ENCODE measurements around the gene DCX.

DCX gene

GRCh38 chrX:111308039-111308438 is 104.0 kb downstream of the DCX start:
- no peak for DNase-seq (ENCODE audit: low read depth)
- no peak for TF ChIP-seq CTCF (IDR thresholded peaks at IDR 0.05; ENCODE audit: insufficient read depth, low read depth, low read length, missing control alignments)
- H3K4me3 ChIP-seq (ENCODE audit: low read depth, low read length), result no peak overlapping the region

- no peak overlapping the region for H3K4me3 ChIP-seq (ENCODE audit: low read depth, low read length)
- DNase-seq (ENCODE audit: low read depth), result no peak
- no peak for TF ChIP-seq CTCF (IDR thresholded peaks at IDR 0.05; ENCODE audit: insufficient read depth, low read depth, low read length, missing control alignments)
Measured at GRCh38 chrX:111302284-111302683, 109.7 kb downstream of the DCX start.

- TF ChIP-seq CTCF (IDR thresholded peaks at IDR 0.05; ENCODE audit: insufficient read depth, low read depth, low read length, missing control alignments), result no peak
- H3K4me3 ChIP-seq (ENCODE audit: low read depth, low read length), result no peak overlapping the region
- no peak for DNase-seq (ENCODE audit: low read depth)
Measured at GRCh38 chrX:111288841-111289240, 123.2 kb downstream of the DCX start.

GRCh38 chrX:111284631-111285293 is 127.2 kb downstream of the DCX start:
- TF ChIP-seq CTCF (IDR thresholded peaks at IDR 0.05; ENCODE audit: insufficient read depth, low read depth, low read length, missing control alignments), result no peak
- no peak overlapping the region for H3K4me3 ChIP-seq (ENCODE audit: low read depth, low read length)
- DNase-seq (ENCODE audit: low read depth), result no peak

- H3K4me3 ChIP-seq (ENCODE audit: low read depth, low read length), result no peak overlapping the region
- no peak for DNase-seq (ENCODE audit: low read depth)
- no peak for TF ChIP-seq CTCF (IDR thresholded peaks at IDR 0.05; ENCODE audit: insufficient read depth, low read depth, low read length, missing control alignments)
Measured at GRCh38 chrX:111283446-111283845, 128.5 kb downstream of the DCX start.

- DNase-seq (ENCODE audit: low read depth), result no peak
- no peak for TF ChIP-seq CTCF (IDR thresholded peaks at IDR 0.05; ENCODE audit: insufficient read depth, low read depth, low read length, missing control alignments)
- no peak overlapping the region for H3K4me3 ChIP-seq (ENCODE audit: low read depth, low read length)
Measured at GRCh38 chrX:111282991-111283390, 129.0 kb downstream of the DCX start.

GRCh38 chrX:111282139-111282538 is 129.9 kb downstream of the DCX start:
- no peak overlapping the region for H3K4me3 ChIP-seq (ENCODE audit: low read depth, low read length)
- no peak for DNase-seq (ENCODE audit: low read depth)

More at GRCh38 chrX:111282139-111282538, 129.9 kb downstream of the DCX start:
- no peak for TF ChIP-seq CTCF (IDR thresholded peaks at IDR 0.05; ENCODE audit: insufficient read depth, low read depth, low read length, missing control alignments)

Data from GM12865 (cell line).